HTR-8/SVneo (cell line): ENCODE results near the gene PFDN1.

Source experiments
- DNase-seq: peaks from one replicate; pipeline ENCODE4 v3.0.0; 2011; ENCODE audit warnings: low spot score, mixed read lengths; ENCODE audit not compliant: insufficient read length
- FAIRE-seq: peaks from 2 replicates; lab custom pipeline; 2011; peaks lifted over from hg19 to GRCh38; lab: Jason Lieb, UNC

Gene PFDN1

DNA sequence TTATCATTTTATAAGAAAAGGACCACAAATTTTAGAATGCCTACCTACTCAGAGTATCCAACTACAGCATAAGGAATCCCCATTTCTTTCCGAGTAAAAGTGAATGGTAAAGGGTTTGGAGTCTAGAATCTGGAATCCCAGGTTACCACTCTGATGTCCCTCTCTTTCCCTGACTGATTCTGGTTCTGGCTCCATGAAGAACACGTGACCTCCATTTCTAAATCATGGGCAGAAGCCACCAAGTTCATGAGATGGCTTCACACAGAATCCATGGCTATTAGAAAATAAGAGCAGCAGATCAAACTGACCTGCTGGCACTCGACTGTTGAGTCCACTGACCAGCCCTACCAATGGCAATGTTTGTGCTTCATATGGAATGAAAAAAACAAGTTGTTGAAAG is 40.7 kb downstream of the PFDN1 start:
- DNase-seq: no peak
- no peak for FAIRE-seq

DNA sequence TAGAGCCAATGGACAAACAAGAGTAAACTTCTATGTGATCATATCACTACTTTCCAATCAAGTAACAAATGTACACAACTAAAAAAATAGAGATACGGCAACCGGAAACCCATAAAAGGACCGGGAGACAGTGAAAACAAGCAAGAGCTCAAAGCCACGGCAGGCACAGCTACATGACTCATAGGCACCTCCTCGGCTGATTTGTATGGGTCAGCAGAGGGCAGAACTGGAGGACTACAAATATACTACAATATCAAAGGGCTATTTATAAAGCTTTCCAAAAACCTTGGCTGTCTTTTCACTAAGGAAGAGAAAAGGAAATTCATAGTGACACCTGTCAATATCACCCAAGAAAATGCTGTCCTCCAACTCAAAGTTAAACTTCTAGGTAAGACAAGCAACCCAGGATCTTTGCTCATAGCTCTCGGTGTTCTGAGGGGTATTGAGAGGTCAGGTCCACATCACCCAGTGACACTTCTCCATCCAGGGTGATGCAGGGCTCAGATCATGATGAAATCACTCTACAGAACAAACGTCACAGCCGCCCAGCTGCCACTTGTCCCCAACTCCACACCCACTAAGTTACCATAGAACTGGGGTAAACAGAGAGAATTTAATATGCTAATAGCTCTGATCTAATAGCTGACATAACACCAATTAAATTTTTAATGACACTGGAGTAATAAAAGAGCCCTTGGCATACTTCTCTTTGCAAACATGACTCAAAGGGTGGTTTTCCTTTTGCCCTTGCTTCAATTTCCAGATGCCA is 41.3 kb downstream of the PFDN1 start:
- FAIRE-seq (no peak), DNase-seq (peak; percentile 87)

DNA sequence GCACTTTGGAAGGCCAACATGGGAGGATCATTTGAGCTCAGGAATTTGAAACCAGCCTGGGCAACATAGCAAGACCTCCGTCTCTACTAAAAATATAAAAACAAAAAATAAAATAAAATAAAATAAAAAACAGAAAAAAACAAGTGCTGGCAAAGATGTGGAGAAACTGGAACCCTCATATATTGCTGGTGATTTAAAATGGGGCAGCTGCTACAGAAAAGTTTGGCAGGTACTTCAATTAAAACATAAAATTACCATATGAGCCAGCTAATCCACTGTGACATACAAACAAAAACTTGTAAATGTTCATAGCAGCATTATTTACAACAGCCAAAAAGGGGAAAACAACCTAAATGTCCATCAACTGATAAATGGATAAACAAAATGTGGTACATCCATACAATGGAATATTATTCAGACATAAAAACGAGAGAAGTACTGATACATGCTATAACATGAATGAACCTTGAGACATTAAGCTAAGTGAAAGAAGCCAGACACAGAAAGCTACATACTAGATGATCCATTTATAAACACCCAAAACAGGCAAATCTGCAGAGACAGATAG is 42.7 kb downstream of the PFDN1 start:
- no peak for DNase-seq
- FAIRE-seq: no peak

GRCh38 chr5:140259500-140259899 is 43.4 kb downstream of the PFDN1 start:
- no peak for FAIRE-seq
- DNase-seq: no peak

DNA sequence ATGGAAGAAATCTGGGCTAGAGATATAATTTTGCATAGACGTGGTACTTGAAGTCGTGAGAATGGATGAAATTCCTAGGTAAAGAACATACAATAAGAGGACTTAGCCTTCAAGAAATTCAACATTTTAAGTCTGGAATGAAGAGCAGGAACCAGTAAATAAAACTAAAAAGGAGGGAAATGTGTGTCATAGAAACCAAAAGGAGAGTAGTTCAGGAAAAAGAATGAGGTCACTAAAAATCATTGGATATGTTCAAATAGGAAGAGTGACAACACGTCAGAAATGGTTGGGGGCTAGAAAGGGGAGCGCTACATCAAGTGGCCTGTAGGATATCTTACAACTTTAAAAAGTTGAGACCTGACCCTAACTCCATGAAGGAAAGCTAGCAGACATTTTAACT is 44.0 kb downstream of the PFDN1 start:
- DNase-seq (no peak), FAIRE-seq (no peak)

DNA sequence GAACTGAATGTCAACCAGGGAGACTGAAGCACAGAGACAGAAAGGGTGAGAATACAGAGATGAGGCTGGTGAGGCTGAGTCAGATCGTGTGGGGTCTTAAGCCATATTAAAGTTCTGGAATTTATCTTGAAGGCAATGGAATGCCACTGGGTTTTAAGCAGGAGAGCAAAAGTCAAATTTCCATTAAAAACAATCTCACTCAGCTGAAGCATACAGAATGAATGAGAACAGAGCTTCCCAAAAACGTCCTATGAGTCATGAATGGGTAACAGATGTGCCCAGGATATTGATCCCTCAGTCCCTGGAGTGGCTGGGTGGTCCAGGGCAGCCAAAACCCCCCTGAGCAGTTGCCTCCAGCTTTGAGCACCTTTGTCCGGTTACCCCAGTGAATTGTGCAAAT is 44.9 kb downstream of the PFDN1 start:
- FAIRE-seq (no peak), DNase-seq (no peak)

GRCh38 chr5:140256726-140257125 is 46.2 kb downstream of the PFDN1 start:
- no peak for FAIRE-seq
- no peak for DNase-seq

- FAIRE-seq: no peak
- no peak for DNase-seq
These were observed 47.3 kb downstream of the PFDN1 start for GRCh38 chr5:140255460-140256157.

- FAIRE-seq (no peak), DNase-seq (no peak)
These were observed 48.9 kb downstream of the PFDN1 start for GRCh38 chr5:140253985-140254384.

- DNase-seq (no peak), FAIRE-seq (no peak)
These were observed 50.3 kb downstream of the PFDN1 start for GRCh38 chr5:140252470-140253126.

- DNase-seq: peak; percentile 74
- FAIRE-seq: peak; percentile 57
These were observed 51.4 kb downstream of the PFDN1 start for GRCh38 chr5:140251527-140251973.

- FAIRE-seq: no peak
These were observed 52.5 kb downstream of the PFDN1 start for GRCh38 chr5:140250386-140250785.

DNA sequence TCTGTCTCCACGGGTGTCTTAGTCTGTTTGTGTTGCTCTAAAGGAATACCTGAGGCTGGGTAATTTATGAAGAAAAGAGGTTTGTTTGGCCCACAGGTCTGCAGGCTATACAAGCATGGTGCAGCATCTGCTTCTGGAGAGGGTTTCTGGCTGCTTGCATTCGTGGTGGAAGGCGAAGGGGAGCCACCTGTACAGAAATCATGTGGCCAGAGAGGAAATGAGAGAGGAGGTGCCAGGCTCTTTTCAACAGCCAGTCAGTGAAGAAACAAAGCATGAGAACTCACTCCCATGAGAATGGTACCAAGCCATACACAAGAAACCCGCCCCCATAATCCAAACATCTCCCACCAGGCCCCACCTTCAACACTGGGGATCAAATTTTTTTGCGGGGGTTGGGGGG is 53.4 kb downstream of the PFDN1 start:
- DNase-seq (no peak), FAIRE-seq (no peak)

More at GRCh38 chr5:140250386-140250785, 52.5 kb downstream of the PFDN1 start:
- DNase-seq: no peak

DNA sequence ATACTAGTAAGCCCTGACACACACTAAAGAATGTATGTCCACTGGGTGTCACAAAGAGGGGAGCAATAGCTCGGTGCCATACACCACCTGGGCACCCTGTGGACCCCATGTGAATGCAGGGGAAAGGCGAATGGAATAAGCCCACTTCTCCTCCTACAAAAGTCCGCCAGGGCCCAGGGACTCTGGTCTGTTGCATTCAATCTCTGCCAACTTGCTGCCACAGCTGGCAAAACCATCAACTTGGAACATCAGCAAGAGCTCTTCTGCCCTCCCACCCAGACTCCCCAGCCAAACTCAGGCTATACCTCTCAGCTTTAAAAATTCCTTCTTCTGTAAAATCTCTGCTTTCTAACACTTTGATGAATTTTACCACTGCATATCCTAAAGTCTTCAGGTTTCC is 54.5 kb downstream of the PFDN1 start:
- no peak for FAIRE-seq

GRCh38 chr5:140246378-140247122 is 56.4 kb downstream of the PFDN1 start:
- FAIRE-seq (no peak), DNase-seq (peak; percentile 29)

More for the DNA sequence above, 54.5 kb downstream of the PFDN1 start:
- no peak for DNase-seq

DNA sequence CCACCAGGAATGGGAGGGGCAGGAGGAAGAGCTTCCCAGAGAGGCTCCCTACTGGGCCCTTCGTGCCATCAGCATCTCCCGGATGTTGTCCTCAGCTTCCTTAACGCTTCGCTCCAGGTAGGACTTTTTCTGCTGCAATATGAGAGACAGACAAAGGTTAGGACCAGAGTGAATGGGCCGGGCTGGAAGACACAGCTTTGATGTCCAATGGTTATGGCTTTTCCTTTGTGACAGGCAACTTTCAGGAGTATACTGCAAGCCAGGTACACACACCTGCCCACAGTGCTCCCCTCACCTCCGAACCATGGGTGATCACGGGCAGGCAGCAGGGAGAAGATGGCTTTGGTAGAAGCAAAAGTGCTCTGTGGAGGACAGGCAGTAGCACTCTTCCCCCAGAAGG is 57.0 kb downstream of the PFDN1 start:
- FAIRE-seq: no peak
- no peak for DNase-seq

DNA sequence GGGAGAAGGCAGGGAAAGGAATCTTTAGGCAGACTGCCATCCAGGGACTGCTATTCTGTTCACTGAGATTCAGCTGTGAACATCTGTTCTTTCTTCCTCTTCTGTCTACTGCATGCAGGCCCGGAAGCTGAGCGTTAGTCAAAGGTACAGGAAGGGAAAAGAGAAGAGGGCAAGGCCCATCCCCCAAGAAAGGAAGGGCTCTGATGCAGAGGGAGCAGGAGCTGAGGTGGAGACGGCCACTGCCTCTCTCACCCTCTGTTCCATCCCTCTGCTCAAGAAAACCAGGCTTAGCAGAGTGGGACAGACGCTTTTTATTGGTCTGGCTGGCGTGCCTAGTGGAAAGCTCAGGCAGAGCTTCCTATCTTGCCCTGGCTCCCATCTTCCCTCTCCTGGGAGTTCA is 57.6 kb downstream of the PFDN1 start:
- no peak for FAIRE-seq
- DNase-seq: no peak

- FAIRE-seq (peak; percentile 81), DNase-seq (peak; percentile 75)
These were observed 58.3 kb downstream of the PFDN1 start for GRCh38 chr5:140244525-140245025.

DNA sequence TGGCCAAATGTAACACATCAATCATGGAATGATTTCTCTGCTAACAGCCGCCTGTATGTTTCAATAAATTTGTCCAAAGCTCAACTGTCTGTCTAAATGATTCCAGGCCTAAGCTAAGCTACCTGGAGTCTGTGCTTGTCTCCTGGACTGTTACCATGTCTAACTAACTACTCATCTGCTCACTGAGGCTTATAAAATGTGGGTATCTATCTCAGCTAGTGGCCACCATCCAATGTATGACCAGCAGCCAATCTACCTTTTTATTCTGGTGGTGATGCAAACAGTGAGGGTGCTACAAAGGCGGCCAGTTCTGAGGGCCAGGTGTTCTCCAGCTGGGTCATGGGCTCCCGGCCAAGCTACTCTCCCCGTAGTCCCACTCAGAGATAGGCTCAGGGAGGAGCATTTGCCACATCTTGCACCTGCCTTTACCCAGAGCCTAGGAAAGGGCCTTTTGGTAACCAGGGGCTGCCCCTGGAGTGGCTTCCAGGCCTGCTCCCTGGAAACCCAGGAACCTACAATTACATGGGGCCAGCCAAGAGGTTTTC is 59.1 kb downstream of the PFDN1 start:
- FAIRE-seq (no peak), DNase-seq (no peak)
